ENCODE measurements around the gene ASPDH. TPM values are rescaled to one million over a fixed set of nuclear protein-coding genes. Genes with fewer than 3 reads are reported as not detected.
"Not testable (repeated sequence)": the region's sequence is repeated elsewhere in the genome, so short reads cannot be mapped to it uniquely, and the experiment has no call there.

Gene ASPDH
- total RNA-seq, 6 experiments from 2014 or later = not detected

DNA sequence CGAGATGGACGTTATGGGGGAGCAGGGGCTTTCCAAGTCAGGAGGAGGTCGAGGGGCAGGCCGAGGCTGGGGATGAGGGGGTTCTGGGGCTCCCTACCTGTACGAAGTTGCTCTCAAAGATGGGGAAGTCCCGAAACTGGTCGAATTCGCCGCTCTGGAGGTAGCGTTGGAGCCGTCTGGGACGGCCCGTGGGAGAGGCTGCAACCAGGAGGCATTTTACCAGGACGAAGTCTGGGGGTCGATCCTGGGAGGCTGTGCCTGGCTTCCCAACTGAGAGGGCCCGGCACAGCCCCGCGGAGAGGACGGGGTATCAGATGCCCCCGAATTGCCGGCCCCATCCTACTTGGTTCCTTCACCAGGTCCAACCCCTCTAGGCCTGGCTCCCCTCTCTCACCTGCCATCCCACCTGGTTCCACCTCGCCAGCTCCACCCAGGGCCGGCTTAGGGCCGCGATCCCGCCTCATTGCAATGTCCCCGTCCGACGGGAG lies 37.9 kb downstream of the ASPDH start:
- Mint-ChIP-seq H3K4me1 (ENCODE audit: low read depth) (peaks cover 7% of the 10 kb centered on the region; the same call in 1 of the 2 replicates), H3K27me3 (ENCODE audit: insufficient read depth) (peaks cover 4% of the 10 kb centered on the region), H3K27ac (no peak overlapping the region), H3K4me3 (peak overlapping the region; percentile 97), H3K36me3 (ENCODE audit: low read depth) (peaks cover 3% of the 10 kb centered on the region; the same call in 1 of the 2 replicates), H3K9me3 (no peaks in the 10 kb centered on the region)
- DNase-seq = no peak
- TF ChIP-seq, protein P1, sequence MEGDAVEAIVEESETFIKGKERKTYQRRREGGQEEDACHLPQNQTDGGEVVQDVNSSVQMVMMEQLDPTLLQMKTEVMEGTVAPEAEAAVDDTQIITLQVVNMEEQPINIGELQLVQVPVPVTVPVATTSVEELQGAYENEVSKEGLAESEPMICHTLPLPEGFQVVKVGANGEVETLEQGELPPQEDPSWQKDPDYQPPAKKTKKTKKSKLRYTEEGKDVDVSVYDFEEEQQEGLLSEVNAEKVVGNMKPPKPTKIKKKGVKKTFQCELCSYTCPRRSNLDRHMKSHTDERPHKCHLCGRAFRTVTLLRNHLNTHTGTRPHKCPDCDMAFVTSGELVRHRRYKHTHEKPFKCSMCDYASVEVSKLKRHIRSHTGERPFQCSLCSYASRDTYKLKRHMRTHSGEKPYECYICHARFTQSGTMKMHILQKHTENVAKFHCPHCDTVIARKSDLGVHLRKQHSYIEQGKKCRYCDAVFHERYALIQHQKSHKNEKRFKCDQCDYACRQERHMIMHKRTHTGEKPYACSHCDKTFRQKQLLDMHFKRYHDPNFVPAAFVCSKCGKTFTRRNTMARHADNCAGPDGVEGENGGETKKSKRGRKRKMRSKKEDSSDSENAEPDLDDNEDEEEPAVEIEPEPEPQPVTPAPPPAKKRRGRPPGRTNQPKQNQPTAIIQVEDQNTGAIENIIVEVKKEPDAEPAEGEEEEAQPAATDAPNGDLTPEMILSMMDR (IDR thresholded peaks at IDR 0.05) = no peak

DNA sequence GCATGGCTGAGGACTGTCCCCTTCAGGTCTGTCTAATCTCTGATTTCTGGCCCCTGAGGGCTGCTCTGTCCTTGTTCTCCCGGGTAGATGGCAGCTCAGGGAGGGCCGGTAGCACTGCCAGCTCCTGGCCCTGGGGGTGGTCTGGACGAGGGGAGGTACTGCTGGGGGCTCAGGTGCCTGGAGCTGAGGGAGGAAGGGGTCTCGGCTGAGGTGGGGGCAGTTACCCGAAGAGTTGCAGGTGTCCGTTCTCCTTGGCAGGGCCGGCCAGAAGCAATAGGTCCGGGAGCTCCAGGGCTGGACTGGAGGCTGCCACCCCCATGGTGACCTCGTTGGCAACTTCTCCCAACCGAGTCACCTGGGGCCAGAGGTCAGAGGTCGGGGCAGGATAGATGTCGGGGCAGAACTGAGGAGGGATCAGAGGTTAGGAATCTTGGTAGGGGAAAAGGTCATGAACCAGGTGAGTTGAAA lies 38.6 kb downstream of the ASPDH start:
- peaks cover 7% of the 10 kb centered on the region; the same call in 1 of the 2 replicates for H3K4me1 Mint-ChIP-seq (ENCODE audit: low read depth)
- peaks cover 3% of the 10 kb centered on the region; the same call in 1 of the 2 replicates for H3K36me3 Mint-ChIP-seq (ENCODE audit: low read depth)
- no peaks in the 10 kb centered on the region for H3K9me3 Mint-ChIP-seq
- TF ChIP-seq, protein P1 (IDR thresholded peaks at IDR 0.05) = no peak
- H3K27ac Mint-ChIP-seq = no peak overlapping the region
- H3K4me3 Mint-ChIP-seq = no peak overlapping the region; the same call in 1 of the 2 replicates
- H3K27me3 Mint-ChIP-seq (ENCODE audit: insufficient read depth) = peaks cover 4% of the 10 kb centered on the region
- DNase-seq = no peak

DNA sequence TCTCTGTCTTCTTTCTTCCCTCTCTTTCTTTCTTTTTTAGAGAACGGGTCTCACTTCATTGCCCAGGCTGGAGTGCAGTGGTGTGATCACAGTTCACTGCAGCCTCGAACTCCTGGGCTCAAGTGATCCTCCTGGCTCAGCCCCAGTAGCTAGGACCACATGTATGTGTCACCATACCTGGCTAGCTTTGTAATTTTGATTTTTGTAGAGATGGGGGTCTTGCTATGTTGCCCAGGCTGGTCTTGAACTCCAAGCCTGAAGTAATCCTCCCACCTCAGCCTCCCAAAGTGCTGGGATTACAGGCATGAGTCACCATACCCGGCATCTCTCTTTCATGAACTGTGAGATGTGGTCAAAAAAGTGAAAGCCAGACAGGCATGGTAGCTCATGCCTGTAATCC lies 40.4 kb downstream of the ASPDH start:
- H3K9me3 Mint-ChIP-seq; H3K36me3 Mint-ChIP-seq (ENCODE audit: low read depth); H3K27ac Mint-ChIP-seq; H3K4me3 Mint-ChIP-seq; DNase-seq; H3K4me1 Mint-ChIP-seq (ENCODE audit: low read depth): not testable (repeated sequence)
- H3K27me3 Mint-ChIP-seq (ENCODE audit: insufficient read depth) = peaks cover 13% of the 10 kb centered on the region

DNA sequence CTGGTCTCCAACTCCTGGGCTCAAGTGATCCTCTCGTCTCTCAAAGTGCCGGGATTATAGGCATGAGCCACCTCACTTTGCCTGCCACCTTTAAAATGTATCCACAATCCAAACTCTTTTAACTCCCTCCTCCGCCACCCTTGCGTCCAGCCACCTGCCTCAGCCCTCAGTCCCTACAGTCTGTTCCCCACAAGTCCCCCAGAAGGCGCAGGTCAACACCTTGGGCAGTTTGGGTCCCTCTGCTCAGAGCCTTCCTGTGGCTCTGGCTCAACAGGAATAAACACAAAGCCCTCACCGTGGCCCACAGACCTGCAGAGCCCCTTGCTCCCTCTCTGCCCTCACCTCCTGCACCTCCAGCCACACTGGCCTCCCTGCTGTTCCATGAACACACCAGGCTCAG lies 44.9 kb downstream of the ASPDH start:
- H3K36me3 Mint-ChIP-seq (ENCODE audit: low read depth) = no peaks in the 10 kb centered on the region

DNA sequence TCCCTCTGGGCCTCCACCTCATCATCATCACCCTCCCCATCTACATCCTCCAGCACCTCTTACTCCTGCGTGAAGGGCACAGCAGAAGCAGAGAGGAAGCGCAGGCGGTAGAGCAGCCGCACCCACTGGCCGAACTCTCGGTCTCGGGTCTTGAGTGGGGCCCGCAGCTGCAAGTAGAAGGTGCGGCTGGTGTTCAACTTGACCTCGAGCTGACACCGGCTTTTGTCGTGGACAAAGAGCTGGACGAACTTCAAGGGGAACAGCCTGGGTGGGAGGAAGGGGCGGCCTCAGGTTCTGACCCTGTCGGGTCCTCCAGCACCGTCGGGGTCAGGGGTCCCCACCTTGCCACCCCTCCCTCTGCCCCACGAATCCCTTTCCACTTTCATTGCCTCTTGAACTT lies 46.1 kb downstream of the ASPDH start:
- Mint-ChIP-seq H3K27me3 (ENCODE audit: insufficient read depth) (peaks cover 26% of the 10 kb centered on the region), H3K4me1 (ENCODE audit: low read depth) (no peaks in the 10 kb centered on the region), H3K4me3 (no peak overlapping the region), H3K9me3 (no peaks in the 10 kb centered on the region), H3K27ac (no peak overlapping the region), H3K36me3 (ENCODE audit: low read depth) (no peaks in the 10 kb centered on the region)
- TF ChIP-seq, protein P1 (IDR thresholded peaks at IDR 0.05) = no peak
- no peak for DNase-seq

More for the DNA sequence above, 44.9 kb downstream of the ASPDH start:
- H3K27me3 Mint-ChIP-seq (ENCODE audit: insufficient read depth) = peaks cover 26% of the 10 kb centered on the region
- no peak for DNase-seq
- H3K4me3 Mint-ChIP-seq = no peak overlapping the region
- H3K9me3 Mint-ChIP-seq = no peaks in the 10 kb centered on the region
- H3K4me1 Mint-ChIP-seq (ENCODE audit: low read depth) = no peaks in the 10 kb centered on the region
- TF ChIP-seq, protein P1 (IDR thresholded peaks at IDR 0.05) = no peak
- H3K27ac Mint-ChIP-seq = no peak overlapping the region

DNA sequence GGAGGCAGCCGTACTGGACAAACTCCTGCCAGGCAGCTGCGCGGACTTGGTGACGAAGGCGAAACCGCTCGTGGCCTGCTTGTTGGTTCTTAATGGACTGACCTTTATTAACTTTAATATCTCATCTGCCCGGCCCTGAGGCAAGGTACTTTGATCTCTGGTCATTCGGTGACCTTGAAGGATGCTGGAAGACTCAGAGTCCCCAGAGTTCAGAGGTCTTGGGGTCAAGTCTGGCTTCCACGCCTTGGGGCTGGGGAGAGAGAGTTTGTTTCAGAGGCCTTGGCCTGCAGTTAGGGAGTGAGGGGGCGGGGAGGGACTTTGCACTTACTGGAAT lies 47.0 kb downstream of the ASPDH start:
- no peaks in the 10 kb centered on the region for H3K36me3 Mint-ChIP-seq (ENCODE audit: low read depth)

More for the DNA sequence above, 47.0 kb downstream of the ASPDH start:
- DNase-seq = no peak
- Mint-ChIP-seq H3K27ac (no peak overlapping the region), H3K9me3 (no peaks in the 10 kb centered on the region), H3K4me3 (no peak overlapping the region), H3K27me3 (ENCODE audit: insufficient read depth) (peaks cover 26% of the 10 kb centered on the region), H3K4me1 (ENCODE audit: low read depth) (no peaks in the 10 kb centered on the region)
- TF ChIP-seq, protein P1 (IDR thresholded peaks at IDR 0.05) = no peak

All from HFFc6 (cell line).